GM19239 (cell line): ENCODE data around the gene BGN.

Experiments
- DNase-seq: peaks from one replicate; pipeline ENCODE4 v3.0.0; 2011; ENCODE audit warnings: low spot score; ENCODE audit not compliant: insufficient read length
- FAIRE-seq: peaks from 2 replicates; lab custom pipeline; 2011; peaks lifted over from hg19 to GRCh38; lab: Jason Lieb, UNC

BGN gene

DNA sequence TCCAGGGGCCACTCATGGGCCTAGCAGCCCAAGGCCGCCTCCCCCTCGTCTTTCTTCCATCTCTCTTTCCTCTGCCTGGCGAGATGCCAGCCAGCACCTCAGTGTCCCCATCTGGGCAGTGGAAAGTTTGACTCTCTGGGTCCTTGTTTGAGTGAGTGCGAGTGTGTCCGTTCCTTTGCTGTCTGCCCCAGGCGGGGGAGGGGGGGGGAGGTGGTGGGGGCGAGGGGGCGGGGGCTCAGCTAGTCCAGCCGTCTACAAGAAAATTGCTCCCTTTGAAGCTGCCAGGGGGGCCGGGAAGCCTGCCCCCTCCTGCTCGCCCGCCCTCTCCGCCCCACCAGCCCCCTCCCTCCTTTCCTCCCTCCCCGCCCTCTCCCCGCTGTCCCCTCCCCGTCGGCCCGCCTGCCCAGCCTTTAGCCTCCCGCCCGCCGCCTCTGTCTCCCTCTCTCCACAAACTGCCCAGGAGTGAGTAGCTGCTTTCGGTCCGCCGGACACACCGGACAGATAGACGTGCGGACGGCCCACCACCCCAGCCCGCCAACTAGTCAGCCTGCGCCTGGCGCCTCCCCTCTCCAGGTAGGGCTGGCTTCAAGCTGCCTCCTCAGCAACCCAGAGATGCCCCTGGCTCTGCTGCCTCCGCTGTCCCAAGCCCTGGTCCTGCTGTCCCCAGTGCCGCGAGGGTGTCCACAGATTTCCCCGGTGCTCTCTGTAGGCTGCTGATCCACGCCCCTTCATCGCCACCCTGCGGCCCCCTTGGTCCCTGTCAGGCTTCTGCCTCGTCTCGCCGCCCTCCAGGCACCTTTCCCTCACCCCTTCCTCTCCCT lies at the start of gene BGN:
Gene BGN, plus strand, starts transcription at position 440 of the 821 bp plus-strand sequence. CDS start 9,652 bp downstream, outside the sequence.
- FAIRE-seq (no peak), DNase-seq (no peak)

DNA sequence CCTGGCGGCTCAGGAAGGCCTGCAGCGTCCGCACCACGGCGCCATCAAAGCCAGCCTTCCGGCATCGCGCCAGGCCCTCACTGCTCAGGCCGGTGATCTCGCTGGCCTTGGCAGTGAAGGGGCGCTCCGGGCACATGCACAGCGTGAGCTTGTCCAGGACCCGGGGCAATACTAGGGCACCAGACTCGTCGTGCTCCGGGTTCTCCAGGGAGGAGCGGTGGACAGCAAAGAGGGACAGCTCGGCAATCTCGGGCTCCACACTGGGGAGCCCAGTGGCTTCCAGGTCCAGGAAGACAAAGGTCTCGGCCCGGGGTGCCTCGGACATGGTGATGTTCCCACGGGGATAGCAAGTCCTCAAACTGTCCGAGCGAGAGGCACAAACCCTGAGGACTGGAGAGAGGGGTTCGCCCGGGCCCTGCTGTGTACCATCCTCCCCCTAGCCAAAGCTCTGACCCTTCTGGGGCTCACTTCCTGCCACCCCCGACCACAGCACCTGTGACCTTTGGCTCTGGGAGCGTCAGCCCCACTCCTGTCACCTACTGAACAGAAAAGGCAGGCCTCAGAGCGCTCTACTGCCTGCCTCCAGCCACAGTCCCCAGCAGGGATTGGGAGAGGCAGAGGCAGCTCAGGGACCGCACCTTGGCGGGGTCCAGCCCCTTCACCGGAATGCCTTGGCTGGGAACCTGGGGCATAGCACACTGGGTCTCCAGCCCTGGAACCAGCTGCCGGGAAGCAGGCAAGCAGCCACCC lies 49.5 kb upstream of the BGN start:
- DNase-seq (no peak), FAIRE-seq (no peak)

DNA sequence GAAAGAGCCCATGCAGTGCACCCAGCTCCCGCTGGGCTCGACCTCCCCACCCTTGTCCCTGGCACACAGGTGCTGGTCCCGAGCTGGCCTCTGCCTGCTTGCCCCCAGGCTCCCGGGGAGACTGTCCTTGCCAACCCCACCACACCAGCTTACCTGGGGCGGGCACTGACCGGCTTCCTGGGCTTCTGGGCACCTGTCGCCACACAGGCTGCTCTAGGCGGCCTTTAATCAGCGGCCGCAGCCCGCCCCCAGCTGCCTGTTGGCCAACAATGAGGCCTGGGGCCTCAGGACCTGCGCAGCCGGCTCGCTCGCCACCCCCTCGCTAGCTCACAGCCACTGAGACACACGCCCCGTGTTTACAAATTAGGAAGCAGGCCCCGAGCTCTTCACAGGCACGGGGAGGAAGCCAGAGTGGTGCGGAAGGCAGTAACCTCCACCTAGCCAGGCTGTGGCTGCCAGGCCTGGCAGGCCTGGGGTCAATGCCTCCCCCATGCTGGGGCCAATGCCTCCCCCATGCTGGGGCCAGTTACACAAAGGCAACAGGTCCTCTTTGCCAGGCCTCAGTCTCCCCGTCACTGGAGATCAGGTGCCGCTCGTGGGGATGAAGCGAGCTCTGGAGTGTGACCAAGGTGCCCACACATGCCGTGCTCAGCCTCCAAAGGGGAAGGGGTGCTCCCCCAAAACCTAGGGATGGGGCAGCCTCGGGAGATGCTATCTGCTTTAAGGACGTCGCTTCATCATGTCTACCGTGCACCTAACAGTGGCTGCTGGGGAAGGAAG lies 48.7 kb upstream of the BGN start, which contains the start of gene TREX2:
Gene TREX2, minus strand, starts transcription at position 201 of the 780 bp plus-strand sequence. CDS start 626 bp downstream, outside the sequence.
- no peak for FAIRE-seq
- DNase-seq = no peak

DNA sequence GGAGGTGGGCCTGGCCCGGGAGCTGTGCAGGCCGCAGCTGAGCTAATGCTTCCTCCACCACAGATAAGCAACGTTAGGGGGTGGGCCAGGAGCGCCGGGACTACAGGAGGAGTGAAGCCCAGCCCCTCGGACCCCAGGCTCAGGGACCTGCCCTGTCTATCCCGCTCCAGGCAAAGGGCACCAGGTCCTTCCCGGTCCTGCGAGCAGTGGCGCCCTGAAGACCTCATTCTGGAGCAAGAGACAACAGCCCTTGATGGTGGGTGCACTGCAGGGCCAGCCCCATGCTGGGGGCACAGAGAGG lies 48.2 kb upstream of the BGN start:
- FAIRE-seq (no peak), DNase-seq (no peak)

DNA sequence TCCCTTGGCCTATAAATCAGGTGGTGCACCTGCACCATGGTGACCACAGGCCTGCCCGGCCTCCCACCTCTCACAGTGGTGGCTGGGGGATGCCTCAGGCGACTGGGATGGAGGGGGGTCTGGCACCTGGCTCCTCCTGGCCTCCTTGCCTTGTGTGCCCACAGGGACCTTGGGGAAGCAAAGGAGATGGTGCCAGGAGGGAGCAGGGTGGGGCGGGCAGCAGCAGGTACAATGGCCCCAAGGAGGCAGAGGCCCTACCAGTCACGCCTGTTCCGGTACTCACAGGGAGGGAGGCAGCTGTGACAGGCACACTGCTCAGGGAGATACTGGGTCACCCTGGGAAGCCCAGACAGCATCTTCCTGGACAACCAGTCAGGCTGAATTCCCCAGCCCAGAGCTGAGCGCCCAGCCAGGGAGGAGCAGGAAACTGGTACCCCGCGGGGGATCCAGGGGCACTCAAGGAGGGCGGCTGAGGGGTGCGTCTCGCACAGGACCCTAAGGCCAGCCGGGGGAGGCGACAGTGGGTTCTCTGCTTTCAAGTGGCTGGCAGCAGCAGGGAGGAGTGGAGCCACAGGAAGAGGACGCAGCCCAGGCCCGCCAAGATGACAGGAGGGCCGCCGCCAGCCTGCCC lies 47.7 kb upstream of the BGN start:
- FAIRE-seq (no peak), DNase-seq (no peak)

DNA sequence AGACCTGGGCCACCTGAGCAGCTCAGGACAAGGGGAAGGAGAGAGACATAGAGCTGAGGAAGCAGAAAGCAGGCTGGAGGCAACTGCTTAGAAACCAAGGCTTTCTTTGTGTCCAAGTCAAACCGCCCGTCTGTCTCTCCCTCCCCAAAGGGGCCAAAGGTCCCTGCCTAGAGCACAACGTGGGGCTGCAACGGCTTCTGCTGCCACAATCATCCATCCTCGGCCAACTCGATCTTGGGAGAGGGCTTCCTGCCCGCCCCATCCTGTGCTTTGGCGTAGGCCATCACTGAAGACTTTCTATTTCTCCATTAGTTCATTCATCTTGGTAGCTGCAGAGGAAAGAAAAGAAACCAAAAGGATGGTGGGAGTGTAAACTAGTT lies 47.2 kb upstream of the BGN start:
- DNase-seq (no peak), FAIRE-seq (no peak)

DNA sequence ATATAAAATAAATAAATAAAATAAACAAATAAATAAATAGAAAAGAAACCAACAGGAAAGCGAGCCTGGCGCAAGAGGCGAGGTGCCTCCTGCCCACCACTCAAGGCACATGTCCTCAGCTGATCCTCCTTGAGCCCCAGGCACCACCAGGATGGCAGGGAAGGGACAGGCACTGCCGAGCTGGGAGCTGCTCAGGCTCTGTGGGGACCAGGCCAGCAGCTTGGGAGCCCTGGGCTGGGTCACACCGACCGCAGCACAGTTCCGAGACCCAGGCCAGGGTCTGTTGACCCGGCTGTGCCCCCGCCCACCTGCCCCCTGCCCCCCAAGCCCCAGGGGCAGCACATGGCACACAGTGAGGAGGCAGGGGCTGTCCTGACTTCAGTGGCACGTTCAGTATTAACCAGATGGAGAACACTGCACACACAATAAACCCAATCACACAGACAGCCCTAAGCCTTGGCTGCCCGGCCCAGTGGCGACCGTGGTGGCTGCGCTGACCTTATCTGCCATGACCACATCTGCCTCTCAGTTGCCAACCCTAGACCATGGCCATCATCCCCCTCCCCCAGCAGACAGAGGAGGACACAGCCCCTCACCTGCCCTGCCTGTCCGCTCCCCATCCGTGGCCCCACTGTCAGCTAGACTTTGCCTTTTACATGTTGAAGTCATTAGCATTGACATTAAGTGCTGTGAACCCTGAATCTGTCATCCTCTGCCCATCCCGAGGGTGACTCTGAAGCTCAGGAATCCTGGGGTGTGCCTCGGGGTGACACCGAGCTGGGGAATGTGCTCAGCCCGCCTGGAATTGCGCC lies 46.0 kb upstream of the BGN start:
- FAIRE-seq = no peak

DNA sequence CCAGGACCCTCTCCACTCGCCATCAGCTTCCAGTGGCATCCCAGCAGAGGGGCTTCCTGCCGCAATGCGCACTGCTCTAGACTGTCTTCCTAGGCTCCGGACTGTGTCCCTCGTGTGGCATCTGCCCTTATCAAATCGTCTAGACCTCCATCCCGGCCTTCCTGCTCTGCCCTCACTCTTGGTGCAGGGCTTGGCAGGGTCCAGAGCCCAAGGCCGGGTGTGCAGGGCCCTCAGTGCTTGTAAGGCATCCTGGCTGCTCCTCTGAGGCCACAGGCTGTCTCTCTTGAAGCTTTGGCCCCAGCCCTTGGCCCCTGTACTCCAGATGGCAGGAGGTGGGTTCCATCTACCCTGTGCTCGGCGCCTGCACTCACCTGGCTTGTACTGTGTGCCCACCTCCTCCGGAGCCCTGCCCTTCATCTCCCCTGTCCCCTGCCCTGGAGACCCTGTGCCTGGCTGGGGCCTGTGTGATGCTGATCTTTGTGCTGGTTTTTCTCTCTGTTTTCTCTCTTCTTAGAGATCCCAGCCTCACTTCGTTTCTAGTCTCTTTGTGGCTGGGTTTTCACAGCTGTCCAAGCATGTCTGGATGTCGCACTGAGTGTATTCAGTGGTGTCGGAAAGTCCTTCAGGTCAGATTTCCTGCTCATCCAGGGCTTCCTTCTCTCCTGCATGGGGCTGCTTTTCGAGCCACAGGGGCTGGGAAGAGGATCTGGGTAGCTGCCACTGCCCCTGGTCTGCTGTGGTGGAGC lies 45.2 kb upstream of the BGN start:
- FAIRE-seq = no peak
- DNase-seq = no peak

More for the DNA sequence above, 46.0 kb upstream of the BGN start:
- DNase-seq = no peak

DNA sequence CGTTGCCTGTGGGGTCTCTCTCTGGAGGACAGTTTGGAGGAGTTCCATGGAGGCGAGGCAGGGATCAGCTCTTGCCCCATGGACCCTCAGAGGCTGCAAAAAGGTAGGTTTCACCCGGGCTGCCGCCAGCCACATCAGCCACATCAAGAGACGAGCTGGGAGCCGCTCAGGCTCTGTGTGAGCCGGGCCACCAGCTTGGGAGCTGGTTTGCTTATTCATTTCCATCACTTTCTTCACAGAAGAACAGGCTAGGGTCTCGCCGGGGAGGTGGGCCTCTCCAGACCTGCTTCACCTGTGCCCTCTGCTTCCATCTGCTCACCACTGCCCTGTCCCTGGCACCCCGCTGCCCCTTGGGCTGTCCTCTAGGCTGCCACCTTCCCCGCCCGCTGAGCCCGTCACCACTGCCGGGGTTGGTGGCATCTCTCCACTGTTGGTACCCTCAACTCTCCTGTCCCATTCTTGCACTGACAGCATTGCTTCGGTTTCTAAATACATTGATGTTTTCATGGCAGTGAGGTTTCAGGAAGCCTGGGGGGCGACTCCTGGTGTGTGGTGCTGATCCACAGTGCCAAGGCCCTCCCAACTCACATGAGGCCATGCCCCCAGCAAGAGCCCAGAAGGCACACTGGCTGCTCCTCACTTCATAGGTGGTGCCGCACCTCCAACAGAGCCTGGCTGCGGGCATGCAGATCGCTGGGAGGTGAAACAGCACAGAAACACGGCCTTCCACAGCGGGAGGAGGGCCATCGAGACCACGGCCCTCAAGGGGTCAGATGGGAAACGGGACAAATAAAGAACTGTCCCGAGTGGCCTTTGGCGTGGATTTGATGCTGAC lies 44.4 kb upstream of the BGN start:
- FAIRE-seq = no peak
- no peak for DNase-seq

DNA sequence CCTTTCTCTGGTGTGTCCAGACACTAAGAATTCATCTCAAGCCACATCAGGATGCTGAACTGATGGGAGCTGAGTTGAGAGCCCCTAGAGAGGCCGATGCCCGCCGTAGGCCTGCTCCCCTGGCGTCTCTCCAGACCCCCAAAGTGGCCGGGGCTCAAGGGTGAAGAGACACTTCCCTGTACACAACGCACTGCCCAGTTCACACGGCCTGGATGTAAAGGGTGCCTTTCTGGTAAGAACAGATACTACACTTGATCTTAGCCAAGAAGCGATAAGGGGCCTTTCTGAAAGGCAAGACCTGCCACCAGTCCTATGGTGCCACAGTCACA lies 43.9 kb upstream of the BGN start:
- no peak for FAIRE-seq
- DNase-seq = no peak

DNA sequence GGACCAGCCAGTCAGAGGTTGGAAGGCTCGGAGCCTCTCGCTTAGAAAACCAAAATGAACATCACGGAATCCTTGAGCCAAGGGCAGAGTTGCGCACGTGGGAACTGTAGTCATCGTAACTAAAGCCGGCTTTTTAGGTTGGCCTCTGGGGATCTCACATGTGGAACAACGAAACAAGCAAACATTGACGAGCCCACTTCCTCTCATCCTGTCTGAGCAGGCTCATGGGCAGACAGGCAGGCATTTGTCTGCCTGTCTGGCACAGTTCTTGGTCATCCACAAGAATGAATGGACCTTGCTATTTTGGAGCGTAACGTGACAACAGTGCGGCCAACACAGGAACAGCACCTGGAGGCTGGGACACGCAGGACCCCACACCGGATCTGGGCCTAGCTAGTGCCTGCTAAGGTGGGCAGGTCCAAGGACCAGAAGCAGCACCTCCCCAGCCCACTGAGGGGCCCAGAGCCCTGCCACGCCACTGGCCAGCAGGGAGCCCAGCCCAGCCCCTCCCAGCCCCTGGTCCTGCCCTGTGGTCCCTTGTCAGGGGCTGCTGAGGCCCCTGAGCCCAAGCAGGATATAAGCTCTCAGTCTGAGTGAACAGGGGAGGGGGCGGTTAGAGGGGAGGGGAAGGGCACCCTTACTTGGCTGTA lies 39.8 kb upstream of the BGN start:
- FAIRE-seq = no peak

DNA sequence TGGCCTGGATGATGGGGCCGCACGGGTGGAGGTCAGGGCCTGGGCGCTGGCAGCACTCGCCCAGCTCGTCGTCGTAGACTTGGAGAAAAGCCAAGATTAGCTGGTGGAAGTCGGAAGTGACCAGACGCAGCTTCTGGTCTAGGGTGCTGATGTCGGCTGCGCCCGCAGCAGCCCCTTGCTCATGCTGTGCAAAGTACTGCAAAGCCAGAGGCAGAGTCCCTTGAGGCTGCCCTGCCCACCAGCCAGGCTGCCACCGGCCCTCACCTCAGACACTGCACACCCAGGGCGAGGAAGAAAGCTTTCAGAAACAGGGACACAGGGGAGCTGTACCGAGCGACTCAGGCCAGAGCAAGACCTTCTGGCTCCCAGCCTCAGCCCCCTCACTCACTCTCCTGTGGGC lies 39.2 kb upstream of the BGN start:
- FAIRE-seq = no peak

More for the DNA sequence above, 39.8 kb upstream of the BGN start:
- no peak for DNase-seq

DNA sequence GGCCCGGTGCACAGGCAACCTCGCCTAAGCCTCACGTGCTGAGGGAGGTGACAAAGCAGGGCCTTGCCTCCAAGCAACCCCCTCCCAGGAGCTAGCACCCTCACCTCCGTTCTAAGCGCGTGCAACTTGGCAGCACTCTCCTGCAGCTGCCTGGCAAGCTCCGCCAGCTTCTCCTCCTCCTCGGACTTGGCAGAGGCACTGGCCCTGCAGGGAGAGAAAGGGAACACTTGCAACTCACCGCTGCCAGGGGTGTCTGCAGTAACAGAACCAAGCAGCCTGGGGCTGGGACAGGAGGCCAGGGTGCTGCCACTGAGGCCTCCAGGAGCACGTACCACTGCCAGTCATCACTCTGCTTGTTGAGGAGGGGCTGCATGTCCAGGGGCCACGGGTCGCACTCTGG lies 38.6 kb upstream of the BGN start:
- no peak for DNase-seq
- no peak for FAIRE-seq

More for the DNA sequence above, 39.2 kb upstream of the BGN start:
- DNase-seq = no peak

DNA sequence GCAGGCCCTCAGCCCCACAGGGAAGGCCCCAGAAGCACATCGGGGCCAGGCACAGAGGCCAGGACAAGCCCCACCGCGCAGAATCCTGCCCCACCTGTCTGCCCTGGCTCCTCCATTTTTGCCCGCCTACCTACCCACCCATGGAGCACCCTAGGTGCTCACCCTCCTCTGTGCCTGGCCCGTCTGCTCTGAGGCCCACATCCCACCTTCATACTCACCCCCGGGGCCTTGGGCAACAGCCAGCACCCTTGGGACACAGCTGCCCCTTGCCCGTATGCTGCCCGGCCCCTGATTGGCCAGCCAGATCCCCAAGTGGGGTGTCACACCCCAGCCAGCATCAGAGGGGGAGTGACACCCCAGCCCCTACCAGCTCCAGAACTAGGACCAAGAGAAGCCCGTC lies 38.1 kb upstream of the BGN start:
- no peak for FAIRE-seq
- DNase-seq = no peak

DNA sequence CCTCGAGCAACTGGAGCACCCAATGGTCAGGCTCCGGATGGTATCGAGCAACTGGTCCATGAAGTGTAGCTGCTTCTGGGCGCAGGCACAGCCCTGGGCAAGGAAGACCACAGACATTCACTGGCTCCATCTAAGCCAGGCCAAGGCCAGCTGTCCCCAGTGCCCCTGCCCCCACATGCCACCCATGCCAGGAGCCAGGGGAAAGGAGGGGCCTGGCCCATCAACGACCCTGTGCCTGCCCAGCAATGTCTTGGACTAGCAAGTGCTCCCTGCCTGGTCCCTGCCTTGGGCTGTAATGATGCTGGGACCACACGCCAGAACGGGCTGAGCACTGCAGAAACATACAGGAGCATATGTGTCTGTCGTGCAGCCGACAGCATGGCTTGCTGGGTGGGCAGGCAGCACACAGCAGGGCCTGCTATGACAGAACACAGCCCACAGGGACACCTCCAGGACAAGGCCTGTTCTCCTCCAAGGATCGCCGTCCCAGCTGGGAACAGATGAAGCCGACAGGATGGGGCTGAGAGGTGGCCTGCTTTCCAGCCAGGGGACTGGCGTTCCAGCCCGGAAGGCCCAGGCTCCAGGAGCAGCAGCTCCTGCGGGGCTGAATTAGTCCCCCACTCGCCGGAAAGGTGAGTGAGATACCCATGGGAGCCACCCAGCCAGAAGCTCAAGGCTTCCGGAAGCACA lies 37.5 kb upstream of the BGN start:
- FAIRE-seq = no peak
- no peak for DNase-seq

DNA sequence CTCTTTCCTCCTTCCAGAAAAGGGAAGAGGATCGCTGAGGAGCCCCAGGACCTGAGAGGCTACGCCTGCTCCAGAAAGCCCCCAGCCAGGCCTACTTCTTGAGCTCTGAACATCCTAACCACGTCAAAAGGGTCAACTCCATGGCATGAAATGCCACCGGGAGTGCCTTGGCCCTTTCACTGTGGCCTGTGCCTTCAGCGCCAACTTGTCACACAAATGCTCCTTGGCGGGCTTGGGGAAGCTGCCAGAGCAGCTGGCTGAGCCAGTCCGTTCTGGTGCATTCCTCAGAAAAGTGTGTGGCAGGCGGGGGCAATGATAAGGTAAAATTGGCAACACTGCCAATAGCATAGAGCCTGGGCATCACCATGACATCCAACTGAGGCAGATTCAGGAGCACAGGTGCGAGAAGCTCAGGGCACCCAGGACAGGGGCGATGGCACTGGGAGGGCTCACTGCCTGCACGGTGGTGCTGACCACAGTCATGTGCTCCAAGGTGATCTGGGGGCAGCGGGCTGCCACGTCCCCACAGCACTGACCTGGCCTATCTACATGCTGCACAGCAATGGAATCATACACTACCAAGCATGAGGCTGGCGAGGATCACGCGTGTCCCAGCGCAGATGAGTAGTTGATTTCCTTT lies 36.8 kb upstream of the BGN start:
- DNase-seq (no peak), FAIRE-seq (no peak)

DNA sequence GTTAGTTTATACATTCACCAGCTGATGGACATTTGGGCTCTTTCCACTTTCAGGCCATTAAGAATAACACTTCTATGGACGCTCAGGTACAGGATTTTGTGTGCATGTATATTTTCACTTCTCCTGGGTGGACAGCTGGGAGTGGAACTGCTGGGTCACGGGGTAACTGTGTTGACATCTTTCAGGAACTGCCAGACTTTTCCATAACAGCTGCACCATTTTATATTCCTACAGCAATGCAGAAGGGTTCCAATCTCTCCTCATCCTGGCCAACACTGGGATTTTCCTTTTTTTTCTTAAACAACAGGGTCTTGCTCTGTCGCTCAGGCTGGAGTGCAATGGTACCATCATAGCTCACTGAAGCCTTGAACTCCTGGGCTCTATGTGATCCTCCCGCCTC lies 36.3 kb upstream of the BGN start:
- FAIRE-seq (peak; percentile 51), DNase-seq (no peak)
